ENCODE data around the gene RBM22.

The RBM22 gene

DNA sequence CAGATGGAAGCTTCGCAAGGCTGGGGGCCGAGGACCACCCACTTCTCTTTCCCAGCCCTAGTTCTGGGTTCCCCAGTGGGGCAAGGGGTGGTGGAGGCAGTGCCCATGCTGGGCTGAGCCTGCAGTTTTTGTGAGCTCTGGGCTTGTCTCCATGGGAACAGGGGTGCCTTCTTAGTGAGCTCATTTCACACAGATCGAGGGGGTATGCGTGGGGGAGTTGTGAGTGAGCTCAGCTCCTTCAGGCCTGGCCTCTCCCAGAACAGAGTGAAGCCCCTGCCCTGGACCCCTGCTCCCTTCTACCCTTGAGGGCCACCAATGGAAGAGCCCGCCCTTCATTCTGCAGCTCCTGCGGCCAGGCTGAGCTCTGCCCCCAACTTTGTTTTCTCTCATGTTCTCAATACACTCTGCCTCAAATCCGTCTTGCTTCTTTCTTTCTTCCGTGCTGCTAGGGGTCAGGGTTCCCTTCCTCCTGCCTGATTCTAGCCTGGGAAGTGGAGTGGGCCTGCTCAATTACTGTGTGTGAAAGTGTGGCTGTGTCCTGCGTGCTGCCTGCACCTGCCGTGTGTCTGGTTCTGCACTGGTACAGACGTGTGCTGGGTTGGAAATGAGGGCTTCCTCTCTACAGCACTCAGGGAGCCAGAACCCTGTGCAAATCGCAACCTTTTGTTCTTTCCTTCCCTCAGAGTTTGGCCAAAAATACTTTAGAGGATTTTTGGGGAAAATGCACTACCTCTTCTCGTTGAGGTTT is 48.8 kb downstream of the RBM22 start:
- DNase-seq (ENCODE audit: low read depth) = no peak

DNA sequence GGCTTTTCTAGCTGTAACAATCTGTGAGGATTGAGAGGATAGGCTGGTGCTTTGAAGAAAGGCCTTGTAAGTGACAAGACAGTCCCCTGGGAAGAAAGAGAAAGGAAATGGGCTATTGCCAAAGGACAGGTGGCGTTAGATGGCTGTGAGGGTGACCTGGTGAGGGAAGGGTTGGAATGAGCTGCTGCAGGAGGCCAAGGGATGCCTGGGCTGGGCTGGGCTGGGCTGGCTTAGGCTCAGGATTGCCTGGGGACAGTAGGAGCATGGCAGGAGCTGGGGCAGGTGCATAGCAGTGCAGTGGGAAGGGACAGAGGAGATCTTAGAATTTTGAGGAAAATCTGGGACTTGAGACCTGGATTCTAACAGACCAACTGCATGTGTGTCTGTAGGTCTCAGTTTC is 49.5 kb downstream of the RBM22 start:
- no peak for DNase-seq (ENCODE audit: low read depth)

DNA sequence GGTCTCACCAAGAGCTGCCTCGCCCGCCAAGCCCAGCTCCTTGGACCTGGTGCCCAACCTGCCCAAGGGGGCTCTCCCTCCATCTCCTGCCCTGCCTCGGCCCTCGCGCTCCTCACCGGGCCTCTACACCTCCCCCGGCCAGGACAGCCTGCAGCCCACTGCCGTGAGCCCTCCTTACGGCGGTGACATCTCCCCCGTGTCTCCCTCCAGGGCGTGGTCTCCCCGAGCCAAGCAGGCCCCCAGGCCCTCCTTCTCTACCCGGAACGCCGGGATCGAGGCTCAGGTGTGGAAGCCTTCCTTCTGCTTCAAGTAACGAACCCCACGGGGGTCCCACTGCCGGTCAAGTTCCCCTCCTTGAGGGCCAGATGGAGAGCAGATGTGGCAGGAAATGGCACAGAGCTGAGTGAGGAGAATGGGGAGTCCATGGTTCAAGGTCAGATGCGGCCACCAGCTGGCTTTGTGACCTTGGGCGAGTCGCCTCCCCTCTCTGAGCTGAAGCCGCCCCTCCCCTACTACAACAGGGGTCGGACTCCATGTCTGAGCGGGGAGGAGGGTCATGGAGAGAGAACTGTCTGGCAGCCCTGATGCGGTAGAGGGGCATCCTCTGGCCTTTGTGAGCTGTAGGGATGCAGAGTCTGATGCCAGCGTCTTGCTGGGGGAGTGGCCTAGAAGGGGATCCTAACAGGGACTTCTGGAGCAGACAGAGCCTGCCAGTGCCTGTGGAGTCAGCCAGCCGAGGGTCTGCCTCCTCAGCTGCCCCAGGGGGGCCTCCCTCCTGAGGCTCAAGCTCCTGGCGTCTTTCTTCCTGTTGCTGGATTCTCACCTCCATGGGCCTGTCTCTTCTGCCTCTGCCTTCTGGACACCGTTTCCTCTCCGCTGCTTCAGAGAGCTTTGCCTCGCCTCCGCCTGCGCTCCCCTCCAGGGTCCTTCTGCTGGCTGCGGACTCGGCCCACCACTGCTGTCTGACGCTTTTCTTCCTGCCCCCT is 50.5 kb downstream of the RBM22 start:
- DNase-seq (ENCODE audit: low read depth) = no peak

- no peak for DNase-seq (ENCODE audit: low read depth)
Observed at GRCh38 chr5:150649108-150650020, 51.5 kb downstream of the RBM22 start.

GRCh38 chr5:150648294-150649107 is 52.4 kb downstream of the RBM22 start:
- DNase-seq (ENCODE audit: low read depth) = no peak

DNA sequence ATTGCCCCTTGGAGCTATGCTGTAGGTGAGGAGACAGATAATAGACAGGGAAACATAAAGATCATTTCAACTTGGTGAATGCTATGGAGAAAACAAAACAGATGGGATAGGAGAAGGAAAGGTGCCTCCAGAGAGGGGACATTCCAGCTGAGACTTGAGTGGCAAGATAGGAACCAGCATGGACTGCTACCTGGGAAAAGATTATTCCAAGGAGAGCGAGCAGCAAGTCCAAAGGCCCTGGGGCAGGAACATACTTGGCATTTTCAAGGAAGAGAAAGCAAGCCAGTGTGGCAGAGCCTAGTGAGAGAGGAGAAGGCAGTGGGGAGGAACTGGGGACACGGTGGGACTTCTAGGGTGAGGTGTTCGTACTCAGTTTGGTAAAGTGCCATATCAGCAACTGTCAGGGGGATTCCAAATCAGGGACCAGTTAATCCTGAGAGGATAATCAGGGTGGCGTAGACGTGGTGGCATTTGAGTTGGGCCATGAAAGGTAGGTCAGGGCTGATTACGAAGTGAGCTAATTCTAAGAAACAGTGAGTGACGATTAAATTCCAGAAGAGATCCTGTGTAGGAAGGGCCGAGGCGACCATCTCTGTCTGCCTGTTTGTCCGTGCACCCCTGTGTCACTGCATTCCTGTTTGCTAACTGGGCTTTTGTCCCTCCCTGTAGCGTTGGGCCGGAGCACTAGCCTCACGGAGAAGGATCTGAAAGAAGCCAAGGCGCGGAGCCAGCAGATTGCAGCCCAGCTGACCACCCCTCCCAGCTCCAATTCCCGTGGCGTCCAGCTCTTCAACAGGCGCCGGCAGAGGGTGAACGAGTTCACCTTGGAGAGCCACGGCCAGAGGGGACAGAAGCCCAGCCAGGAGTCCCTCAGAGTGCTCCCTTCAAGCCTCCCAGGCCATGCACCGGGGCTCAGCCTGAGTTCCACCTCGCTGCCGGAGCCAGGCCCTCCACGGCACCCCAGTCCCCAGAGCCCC is 53.3 kb downstream of the RBM22 start:
- DNase-seq (ENCODE audit: low read depth) = no peak

- DNase-seq (ENCODE audit: low read depth) = no peak
Observed at GRCh38 chr5:150645070-150645700, 55.7 kb downstream of the RBM22 start.

- no peak for DNase-seq (ENCODE audit: low read depth)
Observed at GRCh38 chr5:150644514-150644913, 56.3 kb downstream of the RBM22 start.

DNA sequence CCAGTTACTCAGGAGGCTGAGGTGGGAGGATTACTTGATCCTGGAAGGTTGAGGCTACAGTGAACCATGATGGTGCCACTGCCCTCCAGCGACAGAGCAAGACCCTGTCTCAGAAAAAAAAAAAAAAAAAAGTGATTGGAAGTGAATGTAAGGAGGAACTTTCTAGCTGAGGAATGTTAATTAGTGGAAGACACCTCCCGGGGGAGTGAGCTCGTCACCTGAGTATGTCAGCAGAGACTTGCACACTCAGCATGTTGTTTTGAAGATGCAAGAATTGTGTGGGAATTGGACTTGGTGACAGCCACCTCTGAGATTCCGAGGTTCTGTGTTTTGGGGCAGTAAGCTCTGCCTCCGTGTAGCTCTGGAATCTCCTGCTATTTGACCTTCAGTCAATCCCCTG is 56.8 kb downstream of the RBM22 start:
- DNase-seq (ENCODE audit: low read depth) = no peak

DNA sequence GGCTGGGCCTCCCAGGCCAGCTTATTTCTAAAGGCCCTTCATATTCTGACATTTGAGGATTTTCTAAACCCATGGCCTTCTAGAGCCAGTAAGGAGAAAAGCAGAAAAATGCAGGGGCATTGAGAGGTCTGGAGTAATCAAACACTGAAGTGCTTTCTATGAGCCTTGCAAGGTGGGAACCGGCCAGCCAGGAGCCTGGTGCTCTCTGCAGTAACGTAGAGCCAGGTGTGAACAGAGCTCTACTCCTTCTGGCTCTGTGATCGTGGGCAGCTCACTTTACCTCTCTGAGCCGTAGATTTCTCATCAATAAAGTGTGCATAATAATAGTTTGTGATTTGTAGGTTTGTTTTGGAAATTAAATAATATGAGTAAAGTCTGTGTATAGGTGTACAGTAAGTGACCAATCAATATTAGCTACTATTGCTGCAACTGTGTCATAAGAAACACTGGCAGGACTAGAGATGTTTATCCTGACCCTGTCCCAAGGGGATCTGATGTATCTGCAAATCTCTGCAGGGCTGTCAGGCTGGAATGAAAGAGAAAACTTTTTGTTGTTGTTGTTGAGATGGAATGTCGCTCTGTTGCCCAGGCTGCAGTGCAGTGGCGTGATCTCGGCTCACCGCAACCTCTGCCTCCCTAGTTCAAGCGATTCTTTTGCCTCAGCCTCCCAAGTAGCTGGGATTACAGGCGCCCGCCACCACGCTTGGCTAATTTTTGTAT is 57.7 kb downstream of the RBM22 start:
- DNase-seq (ENCODE audit: low read depth) = no peak

DNA sequence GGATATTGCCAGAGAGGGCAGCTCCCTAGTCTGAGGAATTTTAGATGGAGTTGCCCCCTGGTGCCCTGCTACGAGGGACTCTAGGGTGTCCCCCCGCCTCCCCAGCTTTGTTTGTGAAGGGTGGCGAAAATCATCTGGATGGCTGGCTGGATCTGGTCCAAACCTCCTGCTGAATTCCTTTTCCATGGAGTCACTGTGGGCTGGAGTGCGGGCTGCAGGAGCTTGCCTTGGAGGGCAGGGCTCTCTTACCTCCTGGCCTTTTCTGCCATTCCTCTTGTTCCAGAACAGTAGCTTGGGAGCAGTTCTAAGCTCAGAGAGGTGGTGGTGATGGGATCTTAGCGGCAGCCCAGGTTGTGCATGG is 58.3 kb downstream of the RBM22 start:
- DNase-seq (ENCODE audit: low read depth) = no peak

DNA sequence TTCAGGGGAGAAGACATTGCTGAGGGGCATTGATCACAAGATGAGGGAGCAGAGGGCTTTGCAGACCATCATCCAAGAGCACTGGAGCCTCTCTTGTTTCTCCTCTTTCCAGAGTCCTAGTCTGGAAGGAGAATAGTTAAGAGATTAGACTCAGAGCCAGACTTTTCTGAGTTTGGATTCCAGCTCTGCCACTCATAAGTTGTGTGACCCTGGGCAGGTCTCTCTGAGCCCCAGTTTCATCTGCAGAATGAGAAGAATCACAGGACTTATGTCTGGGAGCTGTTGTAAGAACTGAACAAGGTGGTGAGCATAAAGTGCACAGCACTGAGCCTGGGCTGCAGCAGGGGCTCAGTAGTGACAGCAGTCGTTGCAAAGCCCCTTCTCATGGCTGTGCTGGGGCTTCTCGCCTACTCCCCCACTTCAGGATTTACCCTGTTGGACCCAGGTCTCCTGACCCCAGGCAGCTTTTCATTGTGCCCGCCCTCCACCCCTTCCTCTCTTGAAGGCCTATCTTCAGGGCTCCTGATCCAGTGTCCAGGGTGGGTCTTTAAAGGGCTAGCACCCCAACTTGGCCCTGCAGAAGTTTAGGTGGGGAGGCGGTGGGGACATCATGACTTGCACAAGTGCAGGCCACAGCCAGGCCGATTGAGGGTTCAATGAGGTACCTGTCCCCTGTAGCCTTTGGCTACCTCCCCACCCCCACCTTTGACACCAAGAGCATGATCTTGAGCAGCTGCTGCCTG is 58.9 kb downstream of the RBM22 start:
- no peak for DNase-seq (ENCODE audit: low read depth)

DNA sequence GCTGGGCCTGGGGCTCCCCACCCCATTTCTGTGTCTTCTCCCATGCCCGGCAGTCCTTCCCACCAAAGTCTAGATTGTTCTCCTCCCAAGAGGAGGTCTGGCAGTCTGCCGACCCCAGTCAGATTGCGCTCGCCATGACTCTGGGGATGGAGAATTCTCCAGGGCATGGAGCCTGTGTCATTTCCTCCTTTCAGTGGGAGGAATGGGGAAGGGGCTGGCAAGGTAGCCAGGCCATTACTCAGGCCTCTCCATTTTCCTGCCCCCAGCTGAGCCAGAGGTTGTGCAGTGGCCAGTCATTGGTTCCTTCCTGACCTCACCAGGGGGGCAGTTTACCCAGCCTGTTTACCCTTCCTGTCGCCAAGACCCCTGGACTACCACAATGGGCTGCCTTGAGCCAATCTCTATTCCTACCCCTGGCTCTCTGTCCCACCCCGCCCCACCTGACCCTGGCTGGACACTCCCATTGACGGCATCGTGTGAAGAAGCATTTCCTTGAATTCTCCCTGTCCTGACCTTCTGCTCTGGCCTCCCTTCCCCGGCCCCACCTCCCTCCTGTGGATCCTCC is 59.8 kb downstream of the RBM22 start:
- DNase-seq (ENCODE audit: low read depth) = no peak
